RWPE1 (cell line): ENCODE results near the gene PDK2.
"Not testable (repeated sequence)": the region's sequence is repeated elsewhere in the genome, so short reads cannot be mapped to it uniquely, and the experiment has no call there.

ENCODE experiments used
- CTCF ChIA-PET: fragments of 350-600 bp; sonication (Branson Sonifier 250); formaldehyde crosslinking; extraction: SDS; loops from one replicate; lab custom pipeline; 2021; lab: Yijun Ruan, JAX
- POLR2A ChIA-PET: fragments of 400-600 bp; formaldehyde crosslinking; extraction: SDS; loops from one replicate; lab custom pipeline; 2020; ENCODE audit warnings: antibody characterized with exemption; ENCODE audit not compliant: low non-redundant PET; lab: Yijun Ruan, JAX
- DNase-seq: peaks from one replicate; pipeline ENCODE4 v3.0.0; 2012; ENCODE audit warnings: low spot score
- H3K27ac ChIP-seq: fragments of 450-650 bp; 2 replicates; pipeline ENCODE4 v1.5.1; 2017
- TF ChIP-seq, protein P1 (sequence below): fragments of 450-650 bp; conservative IDR thresholded peaks from 2 replicates; pipeline ENCODE4 v1.5.1; 2017; ENCODE audit warnings: low read depth, mild to moderate bottlenecking

The PDK2 gene

DNA sequence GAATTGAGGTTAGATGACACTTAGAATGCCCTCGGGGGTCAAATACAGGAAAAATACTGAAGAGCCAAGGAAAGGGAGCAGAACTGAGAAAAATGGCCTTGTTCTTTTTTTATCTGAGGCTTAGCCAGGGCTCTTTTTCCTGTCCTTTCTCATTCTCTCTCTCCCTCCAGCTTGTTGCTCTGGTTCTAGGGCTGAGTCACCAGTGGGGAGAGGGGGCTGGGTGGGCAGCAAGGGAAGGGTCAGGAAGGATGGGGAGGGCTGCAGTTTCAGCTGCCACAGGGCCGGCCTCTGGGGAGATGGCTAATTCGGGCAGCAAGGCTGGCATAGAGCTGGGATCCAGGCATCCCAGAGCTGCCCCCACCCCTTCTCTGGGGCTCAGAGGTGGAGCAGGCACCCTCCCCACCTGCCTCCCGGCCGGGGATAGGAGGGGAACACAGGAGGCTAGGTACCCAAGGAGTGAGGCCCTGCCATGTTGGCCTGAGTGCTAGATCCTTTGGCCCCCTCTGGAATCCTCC is 35.3 kb upstream of the PDK2 start:
- ChIA-PET POLR2A (interaction anchor here (0.5 to 3.7 kb wide), 2 partner anchors 32 to 437 kb away, joined by 8 to 34 read pairs; no protein-coding TSS in a partner anchor), CTCF (interaction anchor here (0.8 kb wide), 1 partner anchor 37 kb away, joined by 3 read pairs; no protein-coding TSS in a partner anchor)
- TF ChIP-seq, protein P1, sequence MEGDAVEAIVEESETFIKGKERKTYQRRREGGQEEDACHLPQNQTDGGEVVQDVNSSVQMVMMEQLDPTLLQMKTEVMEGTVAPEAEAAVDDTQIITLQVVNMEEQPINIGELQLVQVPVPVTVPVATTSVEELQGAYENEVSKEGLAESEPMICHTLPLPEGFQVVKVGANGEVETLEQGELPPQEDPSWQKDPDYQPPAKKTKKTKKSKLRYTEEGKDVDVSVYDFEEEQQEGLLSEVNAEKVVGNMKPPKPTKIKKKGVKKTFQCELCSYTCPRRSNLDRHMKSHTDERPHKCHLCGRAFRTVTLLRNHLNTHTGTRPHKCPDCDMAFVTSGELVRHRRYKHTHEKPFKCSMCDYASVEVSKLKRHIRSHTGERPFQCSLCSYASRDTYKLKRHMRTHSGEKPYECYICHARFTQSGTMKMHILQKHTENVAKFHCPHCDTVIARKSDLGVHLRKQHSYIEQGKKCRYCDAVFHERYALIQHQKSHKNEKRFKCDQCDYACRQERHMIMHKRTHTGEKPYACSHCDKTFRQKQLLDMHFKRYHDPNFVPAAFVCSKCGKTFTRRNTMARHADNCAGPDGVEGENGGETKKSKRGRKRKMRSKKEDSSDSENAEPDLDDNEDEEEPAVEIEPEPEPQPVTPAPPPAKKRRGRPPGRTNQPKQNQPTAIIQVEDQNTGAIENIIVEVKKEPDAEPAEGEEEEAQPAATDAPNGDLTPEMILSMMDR: no peak
- H3K27ac ChIP-seq: peak overlapping the region; percentile 100
- no peak for DNase-seq

DNA sequence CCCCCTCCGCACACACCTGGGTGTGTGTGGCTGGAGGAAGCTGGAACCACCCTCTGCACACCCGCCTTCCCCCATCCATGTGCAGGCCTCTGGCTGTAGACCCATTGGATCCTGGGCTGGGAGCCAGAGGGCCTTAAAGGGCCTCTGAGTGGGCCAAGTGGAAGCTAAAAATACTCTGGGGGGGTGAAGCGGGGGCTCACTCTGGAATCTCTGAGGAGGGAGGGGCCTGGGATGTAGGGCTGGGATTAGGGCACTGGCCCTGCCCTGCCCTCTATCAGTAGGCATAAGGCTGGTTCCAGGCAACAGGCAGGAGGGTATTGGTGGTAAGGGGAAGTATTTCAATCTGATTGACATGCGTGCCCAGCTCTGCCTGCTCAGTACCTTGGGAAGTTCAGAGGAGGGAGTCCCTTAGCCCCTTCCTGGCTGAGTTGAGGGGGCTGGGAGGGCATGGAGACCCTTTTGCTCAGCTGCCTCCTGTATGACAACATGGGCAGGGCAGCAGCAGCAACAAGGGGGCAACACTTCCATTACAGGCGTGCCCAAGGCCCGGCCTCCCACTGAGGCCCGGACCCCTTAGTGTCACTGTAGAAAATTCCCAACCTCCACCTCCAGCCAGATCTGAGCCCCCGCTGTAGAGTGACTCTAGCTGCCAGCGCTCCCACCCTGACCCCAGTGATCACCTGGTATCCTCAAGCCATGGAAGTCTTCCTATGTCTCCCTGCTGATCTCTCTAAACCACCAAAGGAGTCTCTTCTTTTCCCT is 34.0 kb upstream of the PDK2 start:
- H3K27ac ChIP-seq: peak overlapping the region; percentile 100
- POLR2A ChIA-PET: interaction anchor here (0.5 to 3.7 kb wide), 6 partner anchors 9 to 269 kb away, joined by 3 to 34 read pairs (median 4); no protein-coding TSS in a partner anchor
- CTCF ChIA-PET: interaction anchor here (0.8 kb wide), 1 partner anchor 27 kb away, joined by 3 read pairs; no protein-coding TSS in a partner anchor
- TF ChIP-seq, protein P1: no peak
- peak; percentile 77 for DNase-seq

DNA sequence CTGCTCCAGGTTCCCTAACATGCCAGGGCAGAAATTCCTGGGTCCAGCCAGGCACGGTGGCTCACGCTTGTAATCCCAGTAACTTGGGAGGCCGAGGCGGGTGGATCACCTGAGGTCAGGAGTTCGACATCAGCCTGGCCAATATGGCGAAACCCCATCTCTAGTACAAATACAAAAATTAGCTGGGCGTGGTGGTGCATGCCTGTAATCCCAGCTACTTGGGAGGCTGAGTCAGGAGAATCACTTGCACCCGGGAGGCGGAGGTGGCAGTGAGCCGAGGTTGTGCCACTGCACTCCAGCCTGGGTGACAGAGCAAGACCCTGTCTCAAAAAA is 33.5 kb upstream of the PDK2 start:
- H3K27ac ChIP-seq: peak overlapping the region; percentile 100
- POLR2A ChIA-PET: interaction anchor here (0.5 to 3.7 kb wide), 4 partner anchors 9 to 175 kb away, joined by 3 to 34 read pairs (median 6); no protein-coding TSS in a partner anchor
- not testable (repeated sequence) for DNase-seq
- CTCF ChIA-PET: interaction anchor here (1.3 kb wide), 1 partner anchor 32 kb away, joined by 5 read pairs; no protein-coding TSS in a partner anchor

DNA sequence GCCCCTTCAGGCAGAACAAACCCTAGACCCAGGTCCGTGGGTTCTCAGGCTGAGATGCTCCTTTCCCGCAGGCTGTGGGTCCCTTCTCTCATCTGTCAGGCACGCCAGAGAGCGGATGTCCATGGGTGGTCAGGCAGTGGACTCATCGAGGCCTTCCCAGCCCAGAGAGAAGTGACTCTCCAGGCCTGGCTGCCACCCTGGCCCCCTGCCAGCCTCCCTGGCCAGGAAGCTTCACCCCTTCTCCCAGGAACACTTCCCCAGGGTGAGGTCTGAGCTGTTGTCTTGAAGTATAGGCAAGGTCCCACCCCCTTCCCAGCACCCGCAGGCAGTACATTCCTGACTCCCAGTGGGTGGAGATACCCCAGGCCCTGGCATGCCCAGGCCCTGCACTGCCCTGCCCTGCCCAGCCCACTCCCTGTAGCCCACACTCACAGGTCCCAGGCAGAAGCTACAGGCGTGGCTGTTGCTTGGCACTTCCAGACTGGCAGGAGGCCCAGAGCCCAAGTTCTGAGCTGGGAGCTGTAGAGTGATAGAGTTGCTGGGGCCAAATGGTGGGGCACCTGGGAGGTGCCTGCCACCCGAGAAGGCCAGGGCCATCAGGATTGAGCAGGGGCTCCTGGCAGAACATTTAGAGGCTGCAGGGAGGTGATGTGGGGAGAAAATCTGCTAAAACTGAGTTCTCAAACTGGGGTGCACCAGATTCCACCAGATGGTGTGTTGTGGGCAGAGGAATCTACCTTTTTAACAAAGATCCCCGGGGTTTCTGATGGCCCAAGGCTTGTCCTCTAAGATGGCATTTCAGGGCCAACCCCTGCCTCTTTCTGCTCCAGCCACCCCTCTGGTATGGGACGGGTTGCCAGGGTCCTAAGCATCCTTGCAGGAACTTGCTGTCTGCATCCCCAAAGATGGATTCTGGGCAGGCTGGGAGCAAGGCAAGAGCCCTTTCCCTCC is 32.6 kb upstream of the PDK2 start:
- H3K27ac ChIP-seq: peak overlapping the region; percentile 100
- ChIA-PET POLR2A (interaction anchor here (0.6 to 3.7 kb wide), 3 partner anchors 32 to 176 kb away, joined by 3 to 34 read pairs (median 9); no protein-coding TSS in a partner anchor), CTCF (interaction anchor here (1.2 to 1.3 kb wide), 2 partner anchors 32 to 35 kb away, joined by 3 to 5 read pairs; no protein-coding TSS in a partner anchor)
- TF ChIP-seq, protein P1: no peak
- peak; percentile 96 for DNase-seq

DNA sequence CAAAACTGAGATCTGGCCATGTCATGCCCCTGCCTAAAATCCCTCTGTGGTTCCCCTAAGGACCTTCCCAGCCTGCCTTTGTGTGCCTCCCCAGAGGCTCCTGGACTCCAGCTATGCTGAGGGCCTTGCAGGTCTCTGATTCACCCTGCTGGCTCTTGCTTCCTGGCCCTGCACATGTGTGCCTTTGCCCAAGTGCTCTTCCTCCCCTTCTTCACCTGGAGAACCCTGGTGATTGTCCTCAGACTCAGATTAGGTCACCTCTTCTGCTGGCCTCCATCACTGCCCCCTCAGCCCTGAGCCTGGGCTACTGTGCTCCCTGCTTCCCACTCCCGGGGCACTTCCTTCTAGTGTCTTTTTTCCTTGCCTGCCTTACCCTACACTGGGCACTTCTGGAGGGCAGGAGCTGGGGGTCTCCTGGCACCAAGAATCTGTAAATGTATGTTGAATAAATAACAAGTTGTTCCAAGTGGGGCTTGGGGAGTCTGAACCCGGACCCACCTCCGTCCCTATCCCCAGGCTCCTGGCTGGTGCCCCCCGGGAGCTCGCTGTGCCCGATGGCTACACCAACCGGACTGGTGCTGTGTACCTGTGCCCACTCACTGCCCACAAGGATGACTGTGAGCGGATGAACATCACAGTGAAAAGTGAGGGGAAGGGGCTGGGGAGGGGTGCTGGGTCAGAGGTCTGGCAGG is 31.4 kb upstream of the PDK2 start:
- ChIA-PET POLR2A (no interaction called here), CTCF (interaction anchor here (0.8 to 1.6 kb wide), 3 partner anchors 37 to 233 kb away, joined by 4 to 5 read pairs (median 5); no protein-coding TSS in a partner anchor)
- TF ChIP-seq, protein P1: no peak
- peak overlapping the region; percentile 100 for H3K27ac ChIP-seq
- DNase-seq: no peak
